Fibroblast of skin of scalp (primary cell): ENCODE results near the gene PIK3R3.

Source experiments
- DNase-seq: peaks from one replicate; pipeline ENCODE4 v3.0.0-alpha.2; 2013

The PIK3R3 gene

GRCh38 chr1:46157916-46158311 is 25.5 kb upstream of the PIK3R3 start:
- DNase-seq, result no peak

GRCh38 chr1:46153732-46154131 is 21.3 kb upstream of the PIK3R3 start:
- no peak for DNase-seq

GRCh38 chr1:46153228-46153627 is 20.8 kb upstream of the PIK3R3 start:
- no peak for DNase-seq

- DNase-seq, result peak; percentile 72
Observed at GRCh38 chr1:46152016-46152415, 19.6 kb upstream of the PIK3R3 start.

DNA sequence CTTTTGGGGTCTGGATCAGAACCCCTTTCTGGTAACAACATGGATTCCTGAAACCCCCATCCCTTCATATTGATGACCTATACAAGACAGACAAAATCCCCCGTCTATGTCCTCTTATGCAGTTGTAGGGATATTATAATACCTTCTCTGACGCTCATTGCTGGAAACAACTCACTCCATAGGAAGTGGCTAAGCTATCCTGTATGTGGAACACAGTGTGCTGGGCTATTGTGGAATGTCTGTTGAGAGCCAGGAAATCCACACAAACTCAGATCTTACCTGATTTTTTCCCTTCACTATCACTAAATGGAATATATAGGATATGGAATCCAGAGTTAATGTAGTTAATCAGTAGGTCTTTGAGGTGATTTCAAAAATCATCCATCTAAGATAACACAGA is 17.7 kb upstream of the PIK3R3 start:
- no peak for DNase-seq

- DNase-seq, result no peak
Observed at GRCh38 chr1:46148318-46148717, 15.9 kb upstream of the PIK3R3 start.

- peak; percentile 45 for DNase-seq
Observed at GRCh38 chr1:46137916-46138315, 5.5 kb upstream of the PIK3R3 start.

GRCh38 chr1:46136711-46137110 is 4.3 kb upstream of the PIK3R3 start:
- no peak for DNase-seq

GRCh38 chr1:46134660-46135331 is 2.4 kb upstream of the PIK3R3 start:
- DNase-seq, result peak; percentile 18

DNA sequence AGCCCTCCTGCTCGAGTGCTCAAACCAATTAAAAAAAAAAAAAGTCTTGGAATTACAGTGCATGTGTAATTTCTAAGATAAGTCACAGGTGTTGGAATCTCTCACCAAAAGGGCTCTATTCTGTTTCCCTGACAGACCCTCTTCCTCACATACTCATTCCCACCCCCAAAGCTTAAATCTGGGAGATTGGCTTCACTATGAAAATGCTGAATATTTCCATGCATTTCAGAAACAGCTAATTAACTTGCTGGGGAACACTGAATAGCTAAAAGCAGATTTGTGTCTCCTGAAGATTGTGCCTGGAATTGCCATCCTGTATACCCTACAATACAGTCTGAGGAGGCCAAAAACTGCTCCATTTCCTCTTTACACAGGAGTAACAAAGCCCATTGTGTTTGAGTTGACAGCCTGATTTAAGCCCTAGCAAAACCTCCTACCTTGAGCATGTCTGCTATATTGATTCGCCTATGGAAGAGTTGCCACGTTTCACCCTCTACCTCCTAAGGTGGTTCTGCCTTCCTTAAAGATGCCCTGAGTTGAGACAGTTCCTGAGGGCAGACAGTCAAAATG is 1.4 kb upstream of the PIK3R3 start:
- no peak for DNase-seq

DNA sequence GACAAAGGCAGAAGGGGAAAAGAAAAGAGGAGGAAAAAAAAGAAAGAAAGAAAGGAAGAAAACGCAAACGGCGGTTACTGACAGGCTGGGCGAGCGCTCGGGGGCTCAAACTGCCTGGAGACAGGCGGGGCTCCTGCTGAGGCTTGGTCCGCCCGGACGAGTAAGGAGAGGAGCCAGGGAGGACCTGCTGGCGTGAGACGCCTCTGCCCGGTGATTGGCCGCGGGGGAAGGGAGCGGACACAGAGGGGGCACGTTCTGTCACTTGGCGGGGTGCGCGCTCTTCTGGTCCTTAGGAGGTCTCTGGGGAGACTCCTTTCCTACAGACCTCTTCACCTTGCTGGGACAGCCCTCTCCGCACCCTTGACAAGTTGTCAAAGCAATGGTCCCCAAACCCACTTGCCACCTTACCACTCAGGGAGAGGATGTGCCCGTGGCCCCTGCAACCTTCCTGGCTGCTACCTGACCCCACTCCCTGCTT is 791 bp upstream of the PIK3R3 start:
- DNase-seq, result no peak

DNA sequence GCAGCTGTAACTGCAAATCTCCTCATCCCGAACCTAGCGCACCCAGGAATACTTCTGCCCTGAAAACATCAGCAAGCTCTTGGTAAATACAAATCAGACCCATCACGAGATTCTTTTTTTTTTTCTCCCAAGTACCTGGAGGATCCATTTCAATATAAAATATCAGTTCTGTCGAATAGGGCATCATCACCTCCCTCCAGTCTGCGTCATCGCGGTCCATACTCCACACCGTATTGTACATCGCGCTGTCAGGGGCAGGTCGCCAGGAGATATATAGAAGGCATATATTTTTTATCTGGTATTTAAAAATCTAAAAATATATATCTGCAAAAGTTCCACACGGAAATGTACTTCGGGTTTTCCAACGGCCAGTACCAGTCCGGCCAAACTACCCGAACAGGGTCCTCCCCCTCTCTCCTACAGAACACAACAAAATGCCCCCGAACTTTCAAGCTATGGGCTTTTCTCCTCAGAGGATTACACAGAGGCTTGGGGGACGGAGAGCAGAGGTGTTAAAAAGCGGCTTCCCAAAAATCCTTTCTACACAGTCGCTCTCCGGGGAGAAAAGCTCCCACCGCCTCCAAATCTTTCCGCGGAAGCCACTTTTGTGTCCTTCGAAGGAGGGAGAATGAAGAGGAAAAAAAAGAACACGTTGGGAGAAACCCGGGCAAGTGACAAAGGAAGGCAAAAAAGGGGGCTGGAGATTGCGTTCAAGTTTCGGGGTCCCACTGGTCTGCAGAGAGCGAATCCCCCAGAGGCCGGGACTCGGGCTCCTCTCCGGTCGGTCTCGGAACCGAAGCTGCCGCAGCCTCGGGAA is 509 bp downstream of the PIK3R3 start:
- DNase-seq, result peak; percentile 22

DNA sequence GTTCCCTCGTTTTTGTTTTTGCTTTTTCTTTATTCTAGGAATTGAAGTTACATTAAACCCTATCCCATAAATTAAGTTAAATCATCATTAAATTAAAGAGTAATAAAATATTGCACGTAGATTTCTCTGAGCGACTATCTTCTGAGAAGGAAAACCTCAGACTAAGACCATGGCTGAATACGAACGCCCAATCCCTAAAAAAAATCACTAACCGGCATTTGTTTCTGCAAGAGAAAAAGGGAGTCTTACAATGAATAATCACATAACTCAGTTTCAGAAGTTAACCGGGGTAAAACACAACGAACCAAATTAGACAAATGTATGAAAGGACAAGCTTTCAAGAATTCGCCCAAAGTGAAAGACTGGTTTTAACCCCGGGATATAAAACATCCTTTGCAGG is 1.3 kb downstream of the PIK3R3 start:
- peak; percentile 13 for DNase-seq

GRCh38 chr1:46130606-46131005 is 1.8 kb downstream of the PIK3R3 start:
- DNase-seq, result no peak

- DNase-seq, result no peak
Observed at GRCh38 chr1:46130121-46130520, 2.3 kb downstream of the PIK3R3 start.

GRCh38 chr1:46128344-46128743 is 4.1 kb downstream of the PIK3R3 start:
- DNase-seq, result peak; percentile 17

DNA sequence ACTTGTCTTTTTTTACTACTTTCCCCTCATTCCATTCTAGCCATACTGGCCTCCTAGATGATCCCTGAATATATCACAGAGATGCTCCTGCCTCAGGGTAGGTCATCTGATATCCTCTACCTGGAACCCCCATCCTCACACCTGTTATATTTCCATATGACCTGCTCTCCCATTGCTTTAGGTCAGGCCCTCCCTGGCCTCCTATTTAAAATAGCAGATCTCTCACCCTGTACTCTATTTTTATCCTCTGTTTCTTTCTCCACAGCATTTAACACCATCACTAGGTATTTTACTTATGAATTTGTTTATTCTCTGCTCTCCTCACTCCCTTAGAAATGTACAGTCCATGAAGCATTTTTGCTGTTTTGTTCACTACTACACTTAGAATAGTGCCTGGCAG is 13.6 kb downstream of the PIK3R3 start:
- DNase-seq, result no peak

DNA sequence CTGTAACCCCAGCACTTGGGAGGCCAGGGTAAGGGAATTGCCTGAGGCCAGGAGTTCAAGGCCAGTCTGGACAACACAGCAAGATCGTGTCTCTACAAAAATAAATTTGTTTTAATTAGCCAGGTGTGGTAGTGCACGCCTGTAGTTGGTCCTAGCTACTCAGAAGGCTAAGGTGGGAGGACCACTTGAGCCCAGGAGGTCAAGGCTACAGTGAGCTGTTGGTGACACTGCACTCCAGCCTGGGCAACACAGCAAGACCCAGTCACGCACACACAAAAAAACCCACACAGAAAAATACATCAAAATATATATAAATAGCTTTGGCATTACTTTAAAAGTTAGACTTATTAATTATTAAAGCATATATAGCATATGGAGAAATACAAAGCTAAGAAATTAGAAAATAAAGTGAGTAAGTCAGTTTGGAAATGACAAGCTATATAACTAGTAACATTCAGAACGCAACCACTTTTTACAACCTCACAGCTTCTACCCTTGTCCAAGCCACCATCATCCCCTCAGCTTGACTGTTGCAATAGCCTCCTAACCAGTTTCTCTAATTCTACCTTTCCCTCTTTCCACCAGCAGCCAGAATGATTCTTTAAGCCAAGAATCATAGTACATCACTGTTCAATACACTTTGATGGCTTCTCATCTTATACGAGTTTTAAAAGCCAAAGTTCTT is 14.5 kb downstream of the PIK3R3 start:
- no peak for DNase-seq

DNA sequence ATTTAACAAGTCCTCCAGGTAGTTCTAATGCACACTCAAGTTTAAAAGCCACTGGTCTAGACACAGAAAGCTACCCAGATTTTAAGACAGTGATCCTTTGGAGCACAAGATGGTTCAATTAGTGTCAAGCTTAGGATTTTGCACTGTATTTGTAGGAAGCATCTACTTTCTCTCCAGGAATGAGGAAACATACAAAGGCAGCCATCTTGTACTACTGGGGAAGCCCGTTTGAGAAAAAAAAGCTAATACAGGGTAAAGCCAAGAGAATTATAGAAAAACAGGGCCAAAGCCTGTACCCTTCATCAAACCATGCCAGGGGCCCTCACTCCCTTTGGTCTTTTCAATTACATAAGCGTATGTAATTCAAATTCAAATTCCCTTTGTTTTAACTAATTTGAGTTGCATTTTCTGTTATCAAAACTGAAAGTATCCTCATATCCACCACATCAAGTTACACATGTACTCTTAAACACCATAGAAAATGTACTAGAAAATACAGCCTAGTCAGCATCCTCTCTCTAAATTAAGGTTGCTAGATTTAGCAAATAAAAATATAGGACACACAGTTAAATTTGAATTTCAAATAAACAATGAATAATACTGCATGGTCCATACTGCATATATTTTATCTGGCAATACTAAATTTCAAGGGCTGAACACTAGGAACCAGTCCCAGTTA is 17.4 kb downstream of the PIK3R3 start:
- no peak for DNase-seq

GRCh38 chr1:46113948-46114347 is 18.5 kb downstream of the PIK3R3 start:
- no peak for DNase-seq

DNA sequence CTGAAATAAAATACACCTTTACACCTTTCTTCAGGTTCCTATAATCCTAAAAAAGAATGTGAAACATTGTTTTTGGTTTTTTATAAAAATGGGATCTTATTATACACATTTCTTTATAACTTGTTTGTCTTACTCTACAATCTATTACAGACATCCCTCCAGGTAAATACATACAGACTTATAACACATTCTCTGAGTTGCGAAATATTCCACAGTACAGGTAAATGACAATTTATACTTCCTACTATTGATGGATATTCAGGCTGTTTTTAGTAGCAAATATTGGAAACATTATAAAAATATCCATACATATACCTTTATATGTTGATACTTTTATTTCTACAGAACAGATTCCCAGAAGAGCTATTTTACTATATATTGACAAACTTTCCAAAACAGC is 20.3 kb downstream of the PIK3R3 start:
- DNase-seq, result no peak

DNA sequence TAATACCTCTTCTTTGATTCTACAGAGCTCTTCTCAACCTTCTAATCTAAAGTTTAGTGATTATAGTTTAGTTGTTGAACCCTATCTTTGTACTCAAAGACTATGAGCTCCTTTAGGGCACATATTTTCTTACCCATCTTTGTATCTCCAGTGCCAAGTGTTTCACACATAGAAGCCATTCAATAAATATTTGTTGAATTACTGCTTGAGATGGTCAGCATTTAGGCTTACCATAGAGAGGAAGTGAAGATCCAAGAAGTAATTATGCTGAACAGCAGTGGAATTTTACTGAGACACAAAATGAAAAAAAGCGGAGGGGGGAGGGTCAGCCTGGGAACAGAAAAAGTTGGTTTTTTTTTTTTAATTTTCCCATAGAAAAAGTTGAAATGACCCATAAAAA is 21.9 kb downstream of the PIK3R3 start:
- DNase-seq, result peak; percentile 33
